WTC11 (cell line): Measurements from ENCODE around the gene GPHA2.

ENCODE experiments used
- FOXK1 ChIP-seq: sonication (generic); formaldehyde crosslinking; IDR thresholded peaks from 2 replicates; pipeline ENCODE4 v1.8.0; 2022; ENCODE audit warnings: mild to moderate bottlenecking, moderate library complexity, missing genetic modification reagents
- FOXP1 ChIP-seq: sonication (generic); formaldehyde crosslinking; IDR thresholded peaks from 2 replicates; pipeline ENCODE4 v1.8.0; 2022; ENCODE audit warnings: missing genetic modification reagents, mild to moderate bottlenecking, moderate library complexity, borderline replicate concordance
- JUN ChIP-seq: sonication (generic); formaldehyde crosslinking; IDR thresholded peaks from 2 replicates; pipeline ENCODE4 v1.8.0; 2023; ENCODE audit warnings: mild to moderate bottlenecking, missing genetic modification reagents
- NR2C2 ChIP-seq: sonication (generic); formaldehyde crosslinking; IDR thresholded peaks from 2 replicates; pipeline ENCODE4 v1.8.0; 2022; ENCODE audit warnings: mild to moderate bottlenecking, missing genetic modification reagents
- NR3C1 ChIP-seq: sonication (generic); formaldehyde crosslinking; conservative IDR thresholded peaks from 2 replicates; pipeline ENCODE4 v1.8.1; 2023; ENCODE audit warnings: low read depth, mild to moderate bottlenecking, missing genetic modification reagents
- SMAD3 ChIP-seq: sonication (generic); formaldehyde crosslinking; IDR thresholded peaks from 2 replicates; pipeline ENCODE4 v1.8.0; 2022; ENCODE audit warnings: missing genetic modification reagents, mild to moderate bottlenecking, borderline replicate concordance
- TF ChIP-seq, protein P1 (sequence below): fragments of 200-600 bp; IDR thresholded peaks from 2 replicates; pipeline ENCODE4 v1.8.0; 2022; ENCODE audit warnings: antibody characterized with exemption
- TF ChIP-seq, protein P2 (sequence below): sonication (generic); formaldehyde crosslinking; IDR thresholded peaks from 2 replicates; pipeline ENCODE4 v1.8.0; 2022; ENCODE audit warnings: mild to moderate bottlenecking, missing genetic modification reagents
- TF ChIP-seq, protein P3 (sequence below): sonication (generic); formaldehyde crosslinking; IDR thresholded peaks from 2 replicates; pipeline ENCODE4 v1.8.0; 2022; ENCODE audit warnings: mild to moderate bottlenecking, missing genetic modification reagents
- TF ChIP-seq, protein P4 (sequence below): sonication (generic); formaldehyde crosslinking; conservative IDR thresholded peaks from 2 replicates; pipeline ENCODE4 v1.8.1; 2022; ENCODE audit warnings: mild to moderate bottlenecking, missing genetic modification reagents
- TF ChIP-seq, protein P5 (sequence below): sonication (generic); formaldehyde crosslinking; IDR thresholded peaks from 2 replicates; pipeline ENCODE4 v1.8.1; 2023; ENCODE audit warnings: mild to moderate bottlenecking, missing genetic modification reagents, moderate library complexity
- TF ChIP-seq, protein P6 (sequence below): sonication (generic); formaldehyde crosslinking; IDR thresholded peaks from 2 replicates; pipeline ENCODE4 v1.8.1; 2023; ENCODE audit warnings: mild to moderate bottlenecking, missing genetic modification reagents
- TF ChIP-seq, protein P7 (sequence below): sonication (generic); formaldehyde crosslinking; IDR thresholded peaks from 2 replicates; pipeline ENCODE4 v1.8.0; 2023; ENCODE audit warnings: missing genetic modification reagents, mild to moderate bottlenecking, borderline replicate concordance
- TF ChIP-seq, protein P8 (sequence below): fragments of 250-450 bp; sonication (Bioruptor Pico); IDR thresholded peaks from 2 replicates; pipeline ENCODE4 v1.9.0; 2021; ENCODE audit warnings: moderate library complexity, mild to moderate bottlenecking, inconsistent platforms, borderline replicate concordance

DNA sequence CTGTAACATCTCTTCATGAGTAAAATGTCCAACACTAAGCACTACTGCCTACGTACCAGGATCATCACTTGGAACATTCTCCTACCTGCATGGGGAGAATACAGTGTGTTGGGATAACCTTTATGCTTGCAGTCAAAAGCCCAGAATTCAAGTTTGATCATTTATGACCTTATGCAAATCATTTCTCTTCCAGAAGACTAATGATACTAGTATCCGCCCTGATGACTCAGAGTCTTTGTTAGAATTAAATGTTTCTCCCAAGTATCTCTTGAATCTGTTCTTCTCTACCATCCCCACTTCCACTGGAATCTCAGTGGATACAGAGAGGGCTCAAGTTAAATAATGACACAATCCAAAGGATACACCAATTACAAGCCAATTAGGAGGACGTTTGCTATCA lies 23.8 kb upstream of the GPHA2 start:
- no peak for TF ChIP-seq NR3C1
- TF ChIP-seq, protein P1, sequence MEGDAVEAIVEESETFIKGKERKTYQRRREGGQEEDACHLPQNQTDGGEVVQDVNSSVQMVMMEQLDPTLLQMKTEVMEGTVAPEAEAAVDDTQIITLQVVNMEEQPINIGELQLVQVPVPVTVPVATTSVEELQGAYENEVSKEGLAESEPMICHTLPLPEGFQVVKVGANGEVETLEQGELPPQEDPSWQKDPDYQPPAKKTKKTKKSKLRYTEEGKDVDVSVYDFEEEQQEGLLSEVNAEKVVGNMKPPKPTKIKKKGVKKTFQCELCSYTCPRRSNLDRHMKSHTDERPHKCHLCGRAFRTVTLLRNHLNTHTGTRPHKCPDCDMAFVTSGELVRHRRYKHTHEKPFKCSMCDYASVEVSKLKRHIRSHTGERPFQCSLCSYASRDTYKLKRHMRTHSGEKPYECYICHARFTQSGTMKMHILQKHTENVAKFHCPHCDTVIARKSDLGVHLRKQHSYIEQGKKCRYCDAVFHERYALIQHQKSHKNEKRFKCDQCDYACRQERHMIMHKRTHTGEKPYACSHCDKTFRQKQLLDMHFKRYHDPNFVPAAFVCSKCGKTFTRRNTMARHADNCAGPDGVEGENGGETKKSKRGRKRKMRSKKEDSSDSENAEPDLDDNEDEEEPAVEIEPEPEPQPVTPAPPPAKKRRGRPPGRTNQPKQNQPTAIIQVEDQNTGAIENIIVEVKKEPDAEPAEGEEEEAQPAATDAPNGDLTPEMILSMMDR, result no peak
- no peak for TF ChIP-seq FOXP1
- TF ChIP-seq, protein P2, sequence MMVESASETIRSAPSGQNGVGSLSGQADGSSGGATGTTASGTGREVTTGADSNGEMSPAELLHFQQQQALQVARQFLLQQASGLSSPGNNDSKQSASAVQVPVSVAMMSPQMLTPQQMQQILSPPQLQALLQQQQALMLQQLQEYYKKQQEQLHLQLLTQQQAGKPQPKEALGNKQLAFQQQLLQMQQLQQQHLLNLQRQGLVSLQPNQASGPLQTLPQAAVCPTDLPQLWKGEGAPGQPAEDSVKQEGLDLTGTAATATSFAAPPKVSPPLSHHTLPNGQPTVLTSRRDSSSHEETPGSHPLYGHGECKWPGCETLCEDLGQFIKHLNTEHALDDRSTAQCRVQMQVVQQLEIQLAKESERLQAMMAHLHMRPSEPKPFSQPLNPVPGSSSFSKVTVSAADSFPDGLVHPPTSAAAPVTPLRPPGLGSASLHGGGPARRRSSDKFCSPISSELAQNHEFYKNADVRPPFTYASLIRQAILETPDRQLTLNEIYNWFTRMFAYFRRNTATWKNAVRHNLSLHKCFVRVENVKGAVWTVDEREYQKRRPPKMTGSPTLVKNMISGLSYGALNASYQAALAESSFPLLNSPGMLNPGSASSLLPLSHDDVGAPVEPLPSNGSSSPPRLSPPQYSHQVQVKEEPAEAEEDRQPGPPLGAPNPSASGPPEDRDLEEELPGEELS (CRISPR knock-in tag), result no peak
- TF ChIP-seq, protein P3, sequence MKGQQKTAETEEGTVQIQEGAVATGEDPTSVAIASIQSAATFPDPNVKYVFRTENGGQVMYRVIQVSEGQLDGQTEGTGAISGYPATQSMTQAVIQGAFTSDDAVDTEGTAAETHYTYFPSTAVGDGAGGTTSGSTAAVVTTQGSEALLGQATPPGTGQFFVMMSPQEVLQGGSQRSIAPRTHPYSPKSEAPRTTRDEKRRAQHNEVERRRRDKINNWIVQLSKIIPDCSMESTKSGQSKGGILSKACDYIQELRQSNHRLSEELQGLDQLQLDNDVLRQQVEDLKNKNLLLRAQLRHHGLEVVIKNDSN (CRISPR knock-in tag), result no peak
- TF ChIP-seq FOXK1, result no peak
- TF ChIP-seq, protein P4, sequence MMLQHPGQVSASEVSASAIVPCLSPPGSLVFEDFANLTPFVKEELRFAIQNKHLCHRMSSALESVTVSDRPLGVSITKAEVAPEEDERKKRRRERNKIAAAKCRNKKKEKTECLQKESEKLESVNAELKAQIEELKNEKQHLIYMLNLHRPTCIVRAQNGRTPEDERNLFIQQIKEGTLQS (CRISPR knock-in tag), result no peak
- no peak for TF ChIP-seq JUN (CRISPR knock-in tag)
- TF ChIP-seq, protein P5, sequence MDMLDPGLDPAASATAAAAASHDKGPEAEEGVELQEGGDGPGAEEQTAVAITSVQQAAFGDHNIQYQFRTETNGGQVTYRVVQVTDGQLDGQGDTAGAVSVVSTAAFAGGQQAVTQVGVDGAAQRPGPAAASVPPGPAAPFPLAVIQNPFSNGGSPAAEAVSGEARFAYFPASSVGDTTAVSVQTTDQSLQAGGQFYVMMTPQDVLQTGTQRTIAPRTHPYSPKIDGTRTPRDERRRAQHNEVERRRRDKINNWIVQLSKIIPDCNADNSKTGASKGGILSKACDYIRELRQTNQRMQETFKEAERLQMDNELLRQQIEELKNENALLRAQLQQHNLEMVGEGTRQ (CRISPR knock-in tag), result no peak
- TF ChIP-seq NR2C2 (CRISPR knock-in tag), result no peak
- no peak for TF ChIP-seq SMAD3 (CRISPR knock-in tag)
- TF ChIP-seq, protein P6, sequence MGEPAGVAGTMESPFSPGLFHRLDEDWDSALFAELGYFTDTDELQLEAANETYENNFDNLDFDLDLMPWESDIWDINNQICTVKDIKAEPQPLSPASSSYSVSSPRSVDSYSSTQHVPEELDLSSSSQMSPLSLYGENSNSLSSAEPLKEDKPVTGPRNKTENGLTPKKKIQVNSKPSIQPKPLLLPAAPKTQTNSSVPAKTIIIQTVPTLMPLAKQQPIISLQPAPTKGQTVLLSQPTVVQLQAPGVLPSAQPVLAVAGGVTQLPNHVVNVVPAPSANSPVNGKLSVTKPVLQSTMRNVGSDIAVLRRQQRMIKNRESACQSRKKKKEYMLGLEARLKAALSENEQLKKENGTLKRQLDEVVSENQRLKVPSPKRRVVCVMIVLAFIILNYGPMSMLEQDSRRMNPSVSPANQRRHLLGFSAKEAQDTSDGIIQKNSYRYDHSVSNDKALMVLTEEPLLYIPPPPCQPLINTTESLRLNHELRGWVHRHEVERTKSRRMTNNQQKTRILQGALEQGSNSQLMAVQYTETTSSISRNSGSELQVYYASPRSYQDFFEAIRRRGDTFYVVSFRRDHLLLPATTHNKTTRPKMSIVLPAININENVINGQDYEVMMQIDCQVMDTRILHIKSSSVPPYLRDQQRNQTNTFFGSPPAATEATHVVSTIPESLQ, result no peak
- TF ChIP-seq, protein P7, sequence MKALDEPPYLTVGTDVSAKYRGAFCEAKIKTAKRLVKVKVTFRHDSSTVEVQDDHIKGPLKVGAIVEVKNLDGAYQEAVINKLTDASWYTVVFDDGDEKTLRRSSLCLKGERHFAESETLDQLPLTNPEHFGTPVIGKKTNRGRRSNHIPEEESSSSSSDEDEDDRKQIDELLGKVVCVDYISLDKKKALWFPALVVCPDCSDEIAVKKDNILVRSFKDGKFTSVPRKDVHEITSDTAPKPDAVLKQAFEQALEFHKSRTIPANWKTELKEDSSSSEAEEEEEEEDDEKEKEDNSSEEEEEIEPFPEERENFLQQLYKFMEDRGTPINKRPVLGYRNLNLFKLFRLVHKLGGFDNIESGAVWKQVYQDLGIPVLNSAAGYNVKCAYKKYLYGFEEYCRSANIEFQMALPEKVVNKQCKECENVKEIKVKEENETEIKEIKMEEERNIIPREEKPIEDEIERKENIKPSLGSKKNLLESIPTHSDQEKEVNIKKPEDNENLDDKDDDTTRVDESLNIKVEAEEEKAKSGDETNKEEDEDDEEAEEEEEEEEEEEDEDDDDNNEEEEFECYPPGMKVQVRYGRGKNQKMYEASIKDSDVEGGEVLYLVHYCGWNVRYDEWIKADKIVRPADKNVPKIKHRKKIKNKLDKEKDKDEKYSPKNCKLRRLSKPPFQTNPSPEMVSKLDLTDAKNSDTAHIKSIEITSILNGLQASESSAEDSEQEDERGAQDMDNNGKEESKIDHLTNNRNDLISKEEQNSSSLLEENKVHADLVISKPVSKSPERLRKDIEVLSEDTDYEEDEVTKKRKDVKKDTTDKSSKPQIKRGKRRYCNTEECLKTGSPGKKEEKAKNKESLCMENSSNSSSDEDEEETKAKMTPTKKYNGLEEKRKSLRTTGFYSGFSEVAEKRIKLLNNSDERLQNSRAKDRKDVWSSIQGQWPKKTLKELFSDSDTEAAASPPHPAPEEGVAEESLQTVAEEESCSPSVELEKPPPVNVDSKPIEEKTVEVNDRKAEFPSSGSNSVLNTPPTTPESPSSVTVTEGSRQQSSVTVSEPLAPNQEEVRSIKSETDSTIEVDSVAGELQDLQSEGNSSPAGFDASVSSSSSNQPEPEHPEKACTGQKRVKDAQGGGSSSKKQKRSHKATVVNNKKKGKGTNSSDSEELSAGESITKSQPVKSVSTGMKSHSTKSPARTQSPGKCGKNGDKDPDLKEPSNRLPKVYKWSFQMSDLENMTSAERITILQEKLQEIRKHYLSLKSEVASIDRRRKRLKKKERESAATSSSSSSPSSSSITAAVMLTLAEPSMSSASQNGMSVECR (CRISPR knock-in tag), result no peak
- TF ChIP-seq, protein P8, sequence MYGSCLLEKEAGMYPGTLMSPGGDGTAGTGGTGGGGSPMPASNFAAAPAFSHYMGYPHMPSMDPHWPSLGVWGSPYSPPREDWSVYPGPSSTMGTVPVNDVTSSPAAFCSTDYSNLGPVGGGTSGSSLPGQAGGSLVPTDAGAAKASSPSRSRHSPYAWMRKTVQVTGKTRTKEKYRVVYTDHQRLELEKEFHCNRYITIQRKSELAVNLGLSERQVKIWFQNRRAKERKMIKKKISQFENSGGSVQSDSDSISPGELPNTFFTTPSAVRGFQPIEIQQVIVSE (CRISPR knock-in tag), result no peak
